Measurements from ENCODE around the gene TXNDC12. TPM values are rescaled to one million over a fixed set of nuclear protein-coding genes. Genes with fewer than 3 reads are reported as not detected.
A peak's percentile ranks its signal among the peaks of the same experiment; 100 is the strongest.
"Not testable (repeated sequence)": the region's sequence is repeated elsewhere in the genome, so short reads cannot be mapped to it uniquely, and the experiment has no call there.

Gene TXNDC12
- total RNA-seq, 1 experiment from 2014 or later = 102 TPM

DNA sequence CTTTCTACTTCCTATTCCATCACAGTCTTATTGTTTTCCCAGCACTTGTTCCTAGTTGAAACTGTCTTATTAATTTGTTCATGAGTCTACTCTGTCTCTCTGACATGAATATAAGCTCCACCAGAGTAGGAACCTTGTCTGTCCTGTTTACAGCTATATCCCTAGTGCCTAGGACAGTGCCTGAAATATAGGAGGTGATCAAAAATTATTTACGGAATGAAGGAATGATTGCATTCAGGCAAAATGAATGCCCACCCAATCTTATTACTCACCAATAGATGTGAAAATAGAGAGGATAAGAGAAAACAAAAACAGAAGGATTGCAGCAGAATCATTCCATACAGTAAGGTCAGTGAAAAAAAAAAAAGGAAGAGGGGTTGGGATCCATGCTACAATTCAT is 1.1 kb downstream of the TXNDC12 start:
- CTCF ChIA-PET = interaction anchor here (0.6 to 1.2 kb wide), 5 partner anchors 10 to 114 kb away, joined by 3 to 4 read pairs (median 3); no protein-coding TSS in a partner anchor
- POLR2A ChIA-PET = interaction anchor here (0.6 to 5.2 kb wide), 10 partner anchors 10 to 351 kb away, joined by 3 to 73 read pairs (median 6); partner anchors contain the start of genes KTI12, ORC1 and PRPF38A
- intact Hi-C loops (cut with micrococcal nuclease) = no loop called here
- peaks cover 16% of the 10 kb centered on the region for H3K36me3 Mint-ChIP-seq (ENCODE audit: insufficient read depth, unreplicated experiment)
- TF ChIP-seq CTCF (IDR thresholded peaks at IDR 0.05; ENCODE audit: unreplicated experiment) = no peak
- H3K9me3 Mint-ChIP-seq (ENCODE audit: unreplicated experiment) = no peaks in the 10 kb centered on the region
- no peaks in the 10 kb centered on the region for H3K27me3 Mint-ChIP-seq (ENCODE audit: insufficient read depth, unreplicated experiment)
- no TSS peak for BruUV-seq (replicated peaks)
- H3K4me3 Mint-ChIP-seq (ENCODE audit: unreplicated experiment) = peak overlapping the region; percentile 97
- DNase-seq (ENCODE audit: unreplicated experiment) = no peak
- H3K4me1 Mint-ChIP-seq (ENCODE audit: insufficient read depth, unreplicated experiment) = peaks cover 25% of the 10 kb centered on the region
- peak overlapping the region; percentile 99 for H3K27ac Mint-ChIP-seq (ENCODE audit: low read depth, unreplicated experiment)

DNA sequence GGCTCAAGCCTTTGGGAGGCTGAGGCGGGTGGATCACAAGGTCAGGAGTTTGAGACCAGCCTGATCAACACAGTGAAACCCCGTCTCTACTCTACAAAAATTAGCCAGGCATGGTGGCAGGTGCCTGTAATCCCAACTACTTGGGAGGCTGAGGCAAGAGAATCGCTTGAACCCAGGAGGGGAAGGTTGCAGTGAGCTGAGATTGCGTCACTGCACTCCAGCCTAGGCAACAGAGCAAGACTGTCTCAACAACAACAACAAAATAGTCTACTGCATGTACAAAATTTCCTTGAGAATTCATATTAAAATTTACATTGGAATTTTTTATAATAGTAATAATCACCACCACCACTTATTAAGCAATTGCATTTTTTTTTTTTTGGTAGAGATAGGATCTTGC is 5.7 kb downstream of the TXNDC12 start:
- H3K9me3 Mint-ChIP-seq (ENCODE audit: unreplicated experiment); BruUV-seq (replicated peaks); DNase-seq (ENCODE audit: unreplicated experiment); H3K27ac Mint-ChIP-seq (ENCODE audit: low read depth, unreplicated experiment); intact Hi-C loops (cut with micrococcal nuclease); H3K27me3 Mint-ChIP-seq (ENCODE audit: insufficient read depth, unreplicated experiment); H3K4me3 Mint-ChIP-seq (ENCODE audit: unreplicated experiment): not testable (repeated sequence)
- H3K4me1 Mint-ChIP-seq (ENCODE audit: insufficient read depth, unreplicated experiment) = peaks cover 17% of the 10 kb centered on the region
- POLR2A ChIA-PET = interaction anchor here (1.2 to 1.7 kb wide), 2 partner anchors 10 to 16 kb away, joined by 4 to 17 read pairs; partner anchors contain the start of gene KTI12
- CTCF ChIA-PET = interaction anchor here (1.3 to 1.7 kb wide), 2 partner anchors 10 to 15 kb away, joined by 4 to 5 read pairs; no protein-coding TSS in a partner anchor
- peaks cover 33% of the 10 kb centered on the region for H3K36me3 Mint-ChIP-seq (ENCODE audit: insufficient read depth, unreplicated experiment)

GRCh38 chr1:52045666-52046195 is 9.3 kb downstream of the TXNDC12 start:
- H3K27me3 Mint-ChIP-seq (ENCODE audit: insufficient read depth, unreplicated experiment); H3K27ac Mint-ChIP-seq (ENCODE audit: low read depth, unreplicated experiment); BruUV-seq (replicated peaks); H3K9me3 Mint-ChIP-seq (ENCODE audit: unreplicated experiment); intact Hi-C loops (cut with micrococcal nuclease); H3K4me3 Mint-ChIP-seq (ENCODE audit: unreplicated experiment); DNase-seq (ENCODE audit: unreplicated experiment): not testable (repeated sequence)
- Mint-ChIP-seq H3K36me3 (ENCODE audit: insufficient read depth, unreplicated experiment) (peaks cover 33% of the 10 kb centered on the region), H3K4me1 (ENCODE audit: insufficient read depth, unreplicated experiment) (peaks cover 11% of the 10 kb centered on the region)
- POLR2A ChIA-PET = interaction anchor here (0.6 to 6.5 kb wide), 2 partner anchors 12 to 353 kb away, joined by 3 to 30 read pairs; partner anchors contain the start of gene KTI12
- CTCF ChIA-PET = interaction anchor here (0.6 kb wide), 1 partner anchor 1309 kb away, joined by 3 read pairs; no protein-coding TSS in a partner anchor

- DNase-seq (ENCODE audit: unreplicated experiment) = no peak
- ChIA-PET POLR2A (interaction anchor here (0.6 to 6.5 kb wide), 3 partner anchors 12 to 353 kb away, joined by 3 to 30 read pairs (median 4); partner anchors contain the start of gene KTI12), CTCF (interaction anchor here (0.6 kb wide), 1 partner anchor 1309 kb away, joined by 3 read pairs; no protein-coding TSS in a partner anchor)
- H3K36me3 Mint-ChIP-seq (ENCODE audit: insufficient read depth, unreplicated experiment) = peaks cover 36% of the 10 kb centered on the region
- intact Hi-C loops (cut with micrococcal nuclease) = no loop called here
- peaks cover 11% of the 10 kb centered on the region for H3K4me1 Mint-ChIP-seq (ENCODE audit: insufficient read depth, unreplicated experiment)
- TF ChIP-seq CTCF (IDR thresholded peaks at IDR 0.05; ENCODE audit: unreplicated experiment) = no peak
- H3K9me3 Mint-ChIP-seq (ENCODE audit: unreplicated experiment) = peaks cover 7% of the 10 kb centered on the region
- no peak overlapping the region for H3K4me3 Mint-ChIP-seq (ENCODE audit: unreplicated experiment)
- no peaks in the 10 kb centered on the region for H3K27me3 Mint-ChIP-seq (ENCODE audit: insufficient read depth, unreplicated experiment)
- no peak overlapping the region for H3K27ac Mint-ChIP-seq (ENCODE audit: low read depth, unreplicated experiment)
- no TSS peak for BruUV-seq (replicated peaks)
These were observed 9.8 kb downstream of the TXNDC12 start for GRCh38 chr1:52045236-52045635.

DNA sequence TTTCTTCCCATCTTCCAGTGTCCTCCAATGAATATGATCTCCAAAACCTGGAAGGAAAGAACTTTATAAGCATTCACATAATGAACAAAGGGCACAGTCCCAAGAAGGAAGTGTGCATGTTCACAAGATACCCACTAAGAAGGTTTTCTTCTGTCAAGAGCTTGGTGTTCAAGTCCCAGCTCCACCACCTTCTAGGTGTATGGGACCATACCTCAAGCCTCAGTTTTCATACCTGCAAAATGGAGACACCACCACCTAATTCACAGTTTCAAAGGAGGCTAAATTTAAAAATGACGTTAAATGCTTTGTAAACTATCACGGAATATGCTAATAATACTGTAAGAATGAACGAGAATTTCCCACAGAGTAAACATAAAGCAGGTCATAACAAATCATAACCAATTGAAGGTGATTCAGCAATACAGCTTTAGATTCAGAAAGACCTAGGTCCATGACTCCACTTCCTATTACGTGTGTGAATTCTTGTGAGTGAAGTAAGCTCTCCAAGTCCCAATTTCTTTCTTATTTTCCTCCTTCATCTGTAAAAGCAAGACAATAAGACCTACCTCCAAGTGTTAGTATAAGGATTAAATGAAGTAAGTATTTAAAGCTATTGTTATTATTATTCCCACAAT is 13.3 kb downstream of the TXNDC12 start:
- H3K4me1 Mint-ChIP-seq (ENCODE audit: insufficient read depth, unreplicated experiment) = peaks cover 15% of the 10 kb centered on the region
- H3K4me3 Mint-ChIP-seq (ENCODE audit: unreplicated experiment) = no peak overlapping the region
- CTCF ChIA-PET = interaction anchor here (0.6 to 0.7 kb wide), 2 partner anchors 30 to 785 kb away, joined by 3 read pairs; no protein-coding TSS in a partner anchor
- no peak for DNase-seq (ENCODE audit: unreplicated experiment)
- POLR2A ChIA-PET = interaction anchor here (0.6 to 6.5 kb wide), 6 partner anchors 8 to 17 kb away, joined by 4 to 30 read pairs (median 6); partner anchors contain the start of genes BTF3L4, KTI12 and TXNDC12
- no peaks in the 10 kb centered on the region for H3K9me3 Mint-ChIP-seq (ENCODE audit: unreplicated experiment)
- no peak for TF ChIP-seq CTCF (IDR thresholded peaks at IDR 0.05; ENCODE audit: unreplicated experiment)
- BruUV-seq (replicated peaks) = no TSS peak
- peaks cover 43% of the 10 kb centered on the region for H3K36me3 Mint-ChIP-seq (ENCODE audit: insufficient read depth, unreplicated experiment)
- intact Hi-C loops (cut with micrococcal nuclease) = no loop called here
- H3K27me3 Mint-ChIP-seq (ENCODE audit: insufficient read depth, unreplicated experiment) = no peaks in the 10 kb centered on the region
- H3K27ac Mint-ChIP-seq (ENCODE audit: low read depth, unreplicated experiment) = peak overlapping the region; percentile 12

Data from MCF 10A (cell line).